ENCODE measurements around the gene BRSK1. TPM values are rescaled to one million over a fixed set of nuclear protein-coding genes. Genes with fewer than 3 reads are reported as not detected.
A peak's percentile ranks its signal among the peaks of the same experiment; 100 is the strongest.

The BRSK1 gene
- total RNA-seq, 1 donor from 2014 or later = 23.9 TPM

DNA sequence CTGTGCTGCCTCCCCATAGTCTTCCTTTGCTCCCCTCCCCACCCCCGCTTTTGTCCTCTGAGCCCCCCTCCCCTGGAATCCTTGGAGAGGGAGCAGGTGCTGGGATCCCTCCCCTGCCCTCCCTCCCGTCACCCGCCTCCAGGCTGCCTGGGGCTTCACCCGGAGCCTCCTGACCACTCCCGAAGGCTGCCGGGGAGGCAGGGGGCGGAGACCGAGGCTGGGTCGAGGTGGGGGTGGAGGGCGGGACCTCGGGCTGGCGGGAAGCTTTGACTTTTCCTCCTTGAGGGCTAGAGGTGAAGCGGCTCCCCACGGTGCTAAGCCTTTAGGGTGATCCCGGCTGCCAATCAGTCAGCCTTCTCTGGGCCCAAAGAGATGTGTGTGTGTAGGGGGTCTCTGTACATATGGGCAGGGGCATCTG, 57.4 kb downstream of the BRSK1 start:
- TF ChIP-seq, protein P1, sequence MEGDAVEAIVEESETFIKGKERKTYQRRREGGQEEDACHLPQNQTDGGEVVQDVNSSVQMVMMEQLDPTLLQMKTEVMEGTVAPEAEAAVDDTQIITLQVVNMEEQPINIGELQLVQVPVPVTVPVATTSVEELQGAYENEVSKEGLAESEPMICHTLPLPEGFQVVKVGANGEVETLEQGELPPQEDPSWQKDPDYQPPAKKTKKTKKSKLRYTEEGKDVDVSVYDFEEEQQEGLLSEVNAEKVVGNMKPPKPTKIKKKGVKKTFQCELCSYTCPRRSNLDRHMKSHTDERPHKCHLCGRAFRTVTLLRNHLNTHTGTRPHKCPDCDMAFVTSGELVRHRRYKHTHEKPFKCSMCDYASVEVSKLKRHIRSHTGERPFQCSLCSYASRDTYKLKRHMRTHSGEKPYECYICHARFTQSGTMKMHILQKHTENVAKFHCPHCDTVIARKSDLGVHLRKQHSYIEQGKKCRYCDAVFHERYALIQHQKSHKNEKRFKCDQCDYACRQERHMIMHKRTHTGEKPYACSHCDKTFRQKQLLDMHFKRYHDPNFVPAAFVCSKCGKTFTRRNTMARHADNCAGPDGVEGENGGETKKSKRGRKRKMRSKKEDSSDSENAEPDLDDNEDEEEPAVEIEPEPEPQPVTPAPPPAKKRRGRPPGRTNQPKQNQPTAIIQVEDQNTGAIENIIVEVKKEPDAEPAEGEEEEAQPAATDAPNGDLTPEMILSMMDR (IDR thresholded peaks at IDR 0.05) = no peak
- peaks cover 2% of the 10 kb centered on the region for H3K27me3 Mint-ChIP-seq (ENCODE audit: unreplicated experiment)
- H3K36me3 Mint-ChIP-seq (ENCODE audit: unreplicated experiment) = peaks cover 8% of the 10 kb centered on the region
- H3K27ac Mint-ChIP-seq (ENCODE audit: unreplicated experiment) = peak overlapping the region; percentile 85
- H3K9me3 Mint-ChIP-seq (ENCODE audit: unreplicated experiment) = no peaks in the 10 kb centered on the region
- no peak for DNase-seq (ENCODE audit: extremely low spot score, unreplicated experiment)
- H3K4me3 Mint-ChIP-seq (ENCODE audit: unreplicated experiment) = peak overlapping the region; percentile 89
- peaks cover 39% of the 10 kb centered on the region for H3K4me1 Mint-ChIP-seq (ENCODE audit: unreplicated experiment)

DNA sequence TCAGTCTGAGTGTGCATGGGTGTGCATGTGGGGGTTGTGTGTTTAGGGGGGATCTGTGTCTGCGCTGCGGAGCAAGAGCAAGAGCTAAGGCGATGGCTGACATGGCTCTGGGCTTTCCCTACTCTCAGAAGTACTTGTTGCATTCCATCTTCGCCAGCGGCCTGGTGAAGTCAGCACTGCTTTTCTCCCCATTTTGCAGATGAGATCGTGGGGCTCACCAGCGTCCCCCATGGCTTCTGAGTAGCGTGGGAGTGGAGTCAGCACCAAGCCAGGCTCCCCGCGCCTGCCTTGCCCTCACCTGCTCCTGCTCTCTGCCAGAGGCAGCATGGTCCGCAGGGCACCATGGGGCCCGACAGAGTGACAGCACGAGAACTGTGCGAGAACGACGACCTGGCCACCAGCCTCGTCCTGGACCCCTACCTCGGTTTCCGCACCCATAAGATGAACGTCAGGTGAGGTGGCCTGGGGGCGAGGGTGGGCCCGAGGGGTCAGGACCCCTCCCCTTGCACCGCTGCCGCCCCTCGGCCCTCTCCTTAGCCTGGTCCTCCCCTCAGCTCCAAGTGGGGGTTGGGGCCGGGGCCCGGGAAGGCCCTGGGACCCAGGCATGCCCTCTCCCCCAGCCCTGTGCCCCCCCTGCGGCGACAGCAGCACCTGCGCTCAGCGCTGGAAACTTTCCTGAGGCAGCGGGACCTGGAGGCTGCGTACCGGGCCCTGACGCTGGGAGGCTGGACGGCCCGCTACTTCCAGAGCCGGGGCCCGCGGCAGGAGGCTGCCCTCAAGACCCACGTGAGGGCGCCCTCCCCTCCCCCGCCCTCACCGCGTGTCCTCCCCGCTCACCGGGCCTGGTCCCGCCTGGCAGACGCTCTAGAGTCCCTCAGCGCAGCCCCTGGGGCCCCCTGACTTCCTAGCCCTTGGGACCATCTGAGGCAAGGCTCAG, 58.1 kb downstream of the BRSK1 start:
- Mint-ChIP-seq H3K9me3 (ENCODE audit: unreplicated experiment) (no peaks in the 10 kb centered on the region), H3K27me3 (ENCODE audit: unreplicated experiment) (no peaks in the 10 kb centered on the region), H3K4me1 (ENCODE audit: unreplicated experiment) (peaks cover 39% of the 10 kb centered on the region), H3K36me3 (ENCODE audit: unreplicated experiment) (peaks cover 8% of the 10 kb centered on the region), H3K4me3 (ENCODE audit: unreplicated experiment) (peak overlapping the region; percentile 62), H3K27ac (ENCODE audit: unreplicated experiment) (peak overlapping the region; percentile 31)
- no peak for DNase-seq (ENCODE audit: extremely low spot score, unreplicated experiment)
- TF ChIP-seq, protein P1 (IDR thresholded peaks at IDR 0.05) = no peak

DNA sequence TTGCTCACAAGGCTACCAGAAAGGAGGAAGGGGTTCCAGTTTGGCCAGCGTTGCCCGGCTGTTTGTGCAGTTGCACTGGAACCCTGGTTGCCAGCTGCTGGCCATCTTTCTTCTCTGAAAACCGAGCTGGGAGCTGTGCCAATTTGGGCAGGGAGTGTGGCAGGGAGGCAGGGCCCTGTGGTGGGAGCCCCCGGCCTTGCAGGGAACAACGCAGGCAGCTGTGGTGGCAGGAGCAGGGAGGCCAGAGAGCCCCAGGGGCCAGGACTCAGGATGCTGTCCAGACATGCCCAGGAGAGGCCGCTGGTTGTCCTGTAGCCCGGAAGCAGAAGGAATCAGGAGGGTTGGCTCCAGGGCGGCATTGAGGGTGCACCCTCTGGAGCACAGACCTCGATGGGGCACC, 60.6 kb downstream of the BRSK1 start:
- peaks cover 42% of the 10 kb centered on the region for H3K4me1 Mint-ChIP-seq (ENCODE audit: unreplicated experiment)
- H3K4me3 Mint-ChIP-seq (ENCODE audit: unreplicated experiment) = no peak overlapping the region
- peak overlapping the region; percentile 64 for H3K27ac Mint-ChIP-seq (ENCODE audit: unreplicated experiment)
- H3K9me3 Mint-ChIP-seq (ENCODE audit: unreplicated experiment) = no peaks in the 10 kb centered on the region
- peaks cover 8% of the 10 kb centered on the region for H3K36me3 Mint-ChIP-seq (ENCODE audit: unreplicated experiment)
- TF ChIP-seq, protein P1 (IDR thresholded peaks at IDR 0.05) = no peak
- no peak for DNase-seq (ENCODE audit: extremely low spot score, unreplicated experiment)
- no peaks in the 10 kb centered on the region for H3K27me3 Mint-ChIP-seq (ENCODE audit: unreplicated experiment)

DNA sequence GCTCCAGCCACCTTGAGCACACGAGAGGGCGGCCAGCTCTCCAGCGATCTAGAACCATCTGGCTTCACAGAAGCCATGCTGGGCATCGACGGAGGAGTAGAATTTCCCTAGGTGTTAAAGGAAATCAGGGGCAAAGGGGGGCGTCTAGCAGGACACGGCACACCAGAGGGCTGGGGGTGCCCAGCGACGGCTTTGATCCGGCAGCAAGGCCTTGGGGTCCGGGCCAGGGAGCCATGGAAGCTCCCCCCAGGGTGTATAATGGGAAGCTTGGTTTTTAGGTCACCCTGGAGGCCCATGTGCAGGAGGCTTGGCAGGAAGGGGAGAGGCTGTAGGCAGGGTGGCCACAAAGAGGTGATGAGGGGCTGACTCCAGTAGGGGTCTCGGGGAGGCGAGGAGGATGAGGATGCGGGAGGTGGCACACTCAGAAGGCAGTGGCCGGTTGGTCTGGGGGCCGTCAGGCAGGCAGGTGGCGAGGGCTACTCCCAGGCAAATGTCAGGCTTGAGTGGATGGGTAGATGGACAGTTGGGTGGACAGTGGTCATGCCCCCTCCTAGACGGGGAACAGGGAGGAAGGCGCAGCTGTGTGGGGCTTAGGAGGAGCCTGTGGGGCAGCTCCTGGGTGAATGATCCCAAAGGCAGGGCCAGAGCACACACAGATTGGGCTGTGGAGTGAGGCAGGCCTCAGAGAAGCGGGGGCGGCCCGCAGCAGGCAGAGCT, 61.5 kb downstream of the BRSK1 start:
- H3K4me1 Mint-ChIP-seq (ENCODE audit: unreplicated experiment) = peaks cover 39% of the 10 kb centered on the region
- TF ChIP-seq, protein P1 (IDR thresholded peaks at IDR 0.05) = no peak
- peaks cover 8% of the 10 kb centered on the region for H3K36me3 Mint-ChIP-seq (ENCODE audit: unreplicated experiment)
- H3K27me3 Mint-ChIP-seq (ENCODE audit: unreplicated experiment) = no peaks in the 10 kb centered on the region
- H3K27ac Mint-ChIP-seq (ENCODE audit: unreplicated experiment) = peak overlapping the region; percentile 64
- DNase-seq (ENCODE audit: extremely low spot score, unreplicated experiment) = no peak
- no peaks in the 10 kb centered on the region for H3K9me3 Mint-ChIP-seq (ENCODE audit: unreplicated experiment)
- H3K4me3 Mint-ChIP-seq (ENCODE audit: unreplicated experiment) = no peak overlapping the region
